ENCODE measurements around the gene BLCAP.

The BLCAP gene

GRCh38 chr20:37477041-37477440 lies 50.6 kb downstream of the BLCAP start:
- H3K9me3 ChIP-seq (ENCODE audit: control insufficient read depth, insufficient read depth, low read length): no peaks in the 10 kb centered on the region
- no peaks in the 10 kb centered on the region for H3K9me2 ChIP-seq (replicated peaks; ENCODE audit: control insufficient read depth, low read length)
- TF ChIP-seq EZH2phosphoT487 (IDR thresholded peaks at IDR 0.05; ENCODE audit: borderline replicate concordance, low read length): no peak
- TF ChIP-seq, protein P1, sequence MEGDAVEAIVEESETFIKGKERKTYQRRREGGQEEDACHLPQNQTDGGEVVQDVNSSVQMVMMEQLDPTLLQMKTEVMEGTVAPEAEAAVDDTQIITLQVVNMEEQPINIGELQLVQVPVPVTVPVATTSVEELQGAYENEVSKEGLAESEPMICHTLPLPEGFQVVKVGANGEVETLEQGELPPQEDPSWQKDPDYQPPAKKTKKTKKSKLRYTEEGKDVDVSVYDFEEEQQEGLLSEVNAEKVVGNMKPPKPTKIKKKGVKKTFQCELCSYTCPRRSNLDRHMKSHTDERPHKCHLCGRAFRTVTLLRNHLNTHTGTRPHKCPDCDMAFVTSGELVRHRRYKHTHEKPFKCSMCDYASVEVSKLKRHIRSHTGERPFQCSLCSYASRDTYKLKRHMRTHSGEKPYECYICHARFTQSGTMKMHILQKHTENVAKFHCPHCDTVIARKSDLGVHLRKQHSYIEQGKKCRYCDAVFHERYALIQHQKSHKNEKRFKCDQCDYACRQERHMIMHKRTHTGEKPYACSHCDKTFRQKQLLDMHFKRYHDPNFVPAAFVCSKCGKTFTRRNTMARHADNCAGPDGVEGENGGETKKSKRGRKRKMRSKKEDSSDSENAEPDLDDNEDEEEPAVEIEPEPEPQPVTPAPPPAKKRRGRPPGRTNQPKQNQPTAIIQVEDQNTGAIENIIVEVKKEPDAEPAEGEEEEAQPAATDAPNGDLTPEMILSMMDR (IDR thresholded peaks at IDR 0.05; ENCODE audit: low read depth, low read length, poor library complexity, severe bottlenecking): no peak
- no peaks in the 10 kb centered on the region for H3K79me2 ChIP-seq (ENCODE audit: control insufficient read depth, low read length)
- no peak overlapping the region for H3K4me3 ChIP-seq (ENCODE audit: low read length)
- peaks cover 13% of the 10 kb centered on the region for H3K27me3 ChIP-seq (ENCODE audit: control insufficient read depth, low read length)
- no peaks in the 10 kb centered on the region for H4K20me1 ChIP-seq (ENCODE audit: control insufficient read depth, insufficient read depth, low read depth, low read length)
- no peak overlapping the region for H3K27ac ChIP-seq (ENCODE audit: low read depth, low read length)
- H3K4me1 ChIP-seq (ENCODE audit: control insufficient read depth, low read length): peaks cover 4% of the 10 kb centered on the region; the same call in 1 of the 2 replicates
- no peaks in the 10 kb centered on the region for H3K36me3 ChIP-seq (ENCODE audit: control insufficient read depth, low read length)
- H3K4me2 ChIP-seq (ENCODE audit: low read length): no peak overlapping the region
- H3F3A ChIP-seq (ENCODE audit: control insufficient read depth, insufficient read depth): no peaks in the 10 kb centered on the region

DNA sequence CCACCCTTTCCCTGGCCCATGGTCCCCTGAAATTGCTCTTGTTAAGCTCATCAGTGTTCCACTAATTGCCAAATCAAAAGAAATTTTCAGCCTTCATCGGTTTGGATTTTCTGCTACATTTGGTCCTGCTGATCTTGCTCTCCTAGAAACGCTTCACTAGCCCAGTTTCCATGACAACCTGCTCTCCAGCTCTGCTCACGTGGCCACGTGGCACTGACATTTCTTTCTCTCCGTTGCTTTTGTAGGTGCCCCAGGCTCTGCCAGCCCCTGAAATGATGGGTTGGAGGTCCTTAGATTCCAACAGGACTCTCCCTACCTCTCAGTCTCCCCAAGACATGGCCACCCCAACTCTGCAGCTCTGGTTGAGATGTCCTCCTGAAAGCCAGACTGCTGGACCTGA lies 52.4 kb downstream of the BLCAP start:
- Histone ChIP-seq H3K27ac (ENCODE audit: low read depth, low read length) (no peak overlapping the region), H3K4me1 (ENCODE audit: control insufficient read depth, low read length) (peaks cover 4% of the 10 kb centered on the region; the same call in 1 of the 2 replicates), H3K9me3 (ENCODE audit: control insufficient read depth, insufficient read depth, low read length) (no peaks in the 10 kb centered on the region), H3K79me2 (ENCODE audit: control insufficient read depth, low read length) (no peaks in the 10 kb centered on the region), H3K4me2 (ENCODE audit: low read length) (no peak overlapping the region), H3K4me3 (ENCODE audit: low read length) (no peak overlapping the region), H3K27me3 (ENCODE audit: control insufficient read depth, low read length) (peaks cover 13% of the 10 kb centered on the region; the same call in 1 of the 2 replicates), H3F3A (ENCODE audit: control insufficient read depth, insufficient read depth) (no peaks in the 10 kb centered on the region), H3K36me3 (ENCODE audit: control insufficient read depth, low read length) (no peaks in the 10 kb centered on the region), H4K20me1 (ENCODE audit: control insufficient read depth, insufficient read depth, low read depth, low read length) (no peaks in the 10 kb centered on the region), H3K9me2 (replicated peaks; ENCODE audit: control insufficient read depth, low read length) (no peaks in the 10 kb centered on the region)
- no peak for TF ChIP-seq EZH2phosphoT487 (IDR thresholded peaks at IDR 0.05; ENCODE audit: borderline replicate concordance, low read length)
- TF ChIP-seq, protein P1 (IDR thresholded peaks at IDR 0.05; ENCODE audit: low read depth, low read length, poor library complexity, severe bottlenecking): no peak

DNA sequence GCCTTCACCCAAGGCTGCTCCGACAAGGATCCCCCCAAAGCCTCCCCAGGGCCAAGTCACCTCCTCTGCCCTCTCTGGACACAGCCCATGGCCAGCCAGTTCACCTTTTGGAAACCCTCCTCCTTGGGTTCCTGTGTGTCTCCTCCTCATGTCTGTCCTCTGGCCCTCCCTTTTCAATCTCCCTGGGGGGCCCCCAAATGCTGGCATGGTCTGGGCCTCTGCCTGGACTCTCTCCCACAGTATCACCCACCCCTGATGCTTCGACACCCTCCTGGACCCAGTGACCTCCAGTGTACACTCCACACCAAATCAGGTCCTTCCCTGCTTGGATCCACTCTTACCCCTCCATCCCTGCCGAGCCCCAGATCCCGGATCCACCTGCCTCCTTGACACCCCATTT lies 53.3 kb downstream of the BLCAP start:
- H3K27ac ChIP-seq (ENCODE audit: low read depth, low read length): no peak overlapping the region
- no peak overlapping the region for H3K4me2 ChIP-seq (ENCODE audit: low read length)
- H3K79me2 ChIP-seq (ENCODE audit: control insufficient read depth, low read length): no peaks in the 10 kb centered on the region
- TF ChIP-seq, protein P1 (IDR thresholded peaks at IDR 0.05; ENCODE audit: low read depth, low read length, poor library complexity, severe bottlenecking): no peak
- TF ChIP-seq EZH2phosphoT487 (IDR thresholded peaks at IDR 0.05; ENCODE audit: borderline replicate concordance, low read length): no peak
- no peaks in the 10 kb centered on the region for H4K20me1 ChIP-seq (ENCODE audit: control insufficient read depth, insufficient read depth, low read depth, low read length)
- H3K4me1 ChIP-seq (ENCODE audit: control insufficient read depth, low read length): peaks cover 4% of the 10 kb centered on the region; the same call in 1 of the 2 replicates
- no peaks in the 10 kb centered on the region for H3F3A ChIP-seq (ENCODE audit: control insufficient read depth, insufficient read depth)
- no peaks in the 10 kb centered on the region for H3K36me3 ChIP-seq (ENCODE audit: control insufficient read depth, low read length)
- H3K27me3 ChIP-seq (ENCODE audit: control insufficient read depth, low read length): peaks cover 13% of the 10 kb centered on the region; the same call in 1 of the 2 replicates
- no peaks in the 10 kb centered on the region for H3K9me2 ChIP-seq (replicated peaks; ENCODE audit: control insufficient read depth, low read length)
- H3K9me3 ChIP-seq (ENCODE audit: control insufficient read depth, insufficient read depth, low read length): no peaks in the 10 kb centered on the region
- H3K4me3 ChIP-seq (ENCODE audit: low read length): no peak overlapping the region
